KMS-11 (cell line): ENCODE measurements around the gene TRIM25.

Experiments
- H2AFZ ChIP-seq: fragments of 200-600 bp; sonication (generic); 2 replicates; pipeline ENCODE4 v1.6.1; 2016; ENCODE audit warnings: antibody characterized with exemption, mixed run types, low read depth
- H3K27ac ChIP-seq: fragments of 200-600 bp; sonication (generic); 2 replicates; pipeline ENCODE4 v1.6.1; 2016; ENCODE audit warnings: mild to moderate bottlenecking, mixed run types
- H3K27me3 ChIP-seq: fragments of 200-600 bp; sonication (generic); 2 replicates; pipeline ENCODE4 v1.6.1; 2017; ENCODE audit warnings: mild to moderate bottlenecking, low read depth, mixed run types, moderate library complexity; ENCODE audit not compliant: insufficient read depth
- H3K36me3 ChIP-seq: fragments of 200-600 bp; sonication (generic); 2 replicates; pipeline ENCODE4 v1.6.1; 2017; ENCODE audit warnings: mild to moderate bottlenecking, mixed run types; ENCODE audit not compliant: insufficient read depth
- H3K4me1 ChIP-seq: fragments of 200-600 bp; sonication (generic); 2 replicates; pipeline ENCODE4 v1.6.1; 2016; ENCODE audit warnings: mild to moderate bottlenecking, low read depth, mixed run types; ENCODE audit not compliant: poor library complexity, severe bottlenecking
- H3K4me2 ChIP-seq: fragments of 200-600 bp; sonication (generic); 2 replicates; pipeline ENCODE4 v1.7.0; 2016; ENCODE audit warnings: mild to moderate bottlenecking, mixed run types
- H3K4me3 ChIP-seq: fragments of 200-600 bp; sonication (generic); IDR thresholded peaks from 2 replicates; pipeline ENCODE4 v1.6.1; 2017; ENCODE audit warnings: low read depth, low read length, mixed read lengths; ENCODE audit not compliant: insufficient read depth
- H3K79me2 ChIP-seq: fragments of 200-600 bp; sonication (generic); 2 replicates; pipeline ENCODE4 v1.6.1; 2016; ENCODE audit warnings: low read depth, mixed run types; ENCODE audit not compliant: insufficient read depth
- H3K9ac ChIP-seq: fragments of 200-600 bp; sonication (generic); 2 replicates; pipeline ENCODE4 v1.6.1; 2016; ENCODE audit warnings: mild to moderate bottlenecking, mixed run types
- H4K20me1 ChIP-seq: fragments of 200-600 bp; sonication (generic); 2 replicates; pipeline ENCODE4 v1.6.1; 2016; ENCODE audit warnings: mild to moderate bottlenecking, mixed run types; ENCODE audit not compliant: insufficient read depth
- TF ChIP-seq, protein P1 (sequence below): fragments of 200-600 bp; sonication (generic); conservative IDR thresholded peaks from 2 replicates; pipeline ENCODE4 v1.6.1; 2017; ENCODE audit warnings: low read depth, mild to moderate bottlenecking, antibody characterized with exemption, low read length, moderate library complexity, mixed read lengths

The TRIM25 gene

DNA sequence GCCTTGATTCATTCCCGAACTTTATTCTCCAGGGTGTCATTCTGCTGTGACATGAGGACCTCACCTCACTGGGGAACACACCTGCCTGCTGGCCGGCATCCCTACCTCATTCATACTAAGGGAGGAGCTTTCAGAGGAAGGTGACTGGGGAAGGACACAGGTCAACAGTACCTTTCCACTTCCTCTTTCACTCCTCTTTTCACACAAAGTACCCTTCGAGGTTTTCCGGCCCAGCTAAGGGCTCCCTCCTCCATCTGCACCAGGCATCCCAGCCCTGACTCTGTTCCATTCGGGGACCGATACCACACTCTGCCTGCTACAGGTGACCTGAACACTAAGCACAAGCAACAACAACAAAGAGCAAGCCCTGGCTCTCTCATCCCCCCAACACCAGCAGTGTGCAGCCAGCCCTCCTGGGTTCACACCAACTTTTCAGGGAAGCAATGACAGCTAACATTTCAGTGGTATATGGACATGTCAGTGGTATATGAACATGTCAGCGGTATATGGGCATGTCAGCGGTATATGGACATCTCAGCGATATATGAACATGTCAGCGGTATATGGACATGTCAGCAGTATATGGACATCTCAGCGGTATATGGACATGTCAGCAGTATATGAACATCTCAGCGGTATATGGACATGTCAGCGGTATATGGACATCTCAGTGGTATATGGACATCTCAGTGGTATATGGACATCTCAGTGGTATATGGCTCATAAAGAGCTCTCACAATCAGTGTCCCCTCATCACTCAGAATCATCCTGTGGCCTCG is 16.0 kb downstream of the TRIM25 start:
- Histone ChIP-seq H3K27me3 (no peaks in the 10 kb centered on the region), H2AFZ (no peak overlapping the region), H3K4me1 (no peaks in the 10 kb centered on the region), H3K9ac (no peak overlapping the region), H3K4me3 (no peak overlapping the region), H3K27ac (no peak overlapping the region), H3K79me2 (no peaks in the 10 kb centered on the region), H4K20me1 (no peaks in the 10 kb centered on the region), H3K36me3 (peaks cover 6% of the 10 kb centered on the region; the same call in 1 of the 2 replicates), H3K4me2 (no peak overlapping the region)
- TF ChIP-seq, protein P1, sequence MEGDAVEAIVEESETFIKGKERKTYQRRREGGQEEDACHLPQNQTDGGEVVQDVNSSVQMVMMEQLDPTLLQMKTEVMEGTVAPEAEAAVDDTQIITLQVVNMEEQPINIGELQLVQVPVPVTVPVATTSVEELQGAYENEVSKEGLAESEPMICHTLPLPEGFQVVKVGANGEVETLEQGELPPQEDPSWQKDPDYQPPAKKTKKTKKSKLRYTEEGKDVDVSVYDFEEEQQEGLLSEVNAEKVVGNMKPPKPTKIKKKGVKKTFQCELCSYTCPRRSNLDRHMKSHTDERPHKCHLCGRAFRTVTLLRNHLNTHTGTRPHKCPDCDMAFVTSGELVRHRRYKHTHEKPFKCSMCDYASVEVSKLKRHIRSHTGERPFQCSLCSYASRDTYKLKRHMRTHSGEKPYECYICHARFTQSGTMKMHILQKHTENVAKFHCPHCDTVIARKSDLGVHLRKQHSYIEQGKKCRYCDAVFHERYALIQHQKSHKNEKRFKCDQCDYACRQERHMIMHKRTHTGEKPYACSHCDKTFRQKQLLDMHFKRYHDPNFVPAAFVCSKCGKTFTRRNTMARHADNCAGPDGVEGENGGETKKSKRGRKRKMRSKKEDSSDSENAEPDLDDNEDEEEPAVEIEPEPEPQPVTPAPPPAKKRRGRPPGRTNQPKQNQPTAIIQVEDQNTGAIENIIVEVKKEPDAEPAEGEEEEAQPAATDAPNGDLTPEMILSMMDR: no peak

DNA sequence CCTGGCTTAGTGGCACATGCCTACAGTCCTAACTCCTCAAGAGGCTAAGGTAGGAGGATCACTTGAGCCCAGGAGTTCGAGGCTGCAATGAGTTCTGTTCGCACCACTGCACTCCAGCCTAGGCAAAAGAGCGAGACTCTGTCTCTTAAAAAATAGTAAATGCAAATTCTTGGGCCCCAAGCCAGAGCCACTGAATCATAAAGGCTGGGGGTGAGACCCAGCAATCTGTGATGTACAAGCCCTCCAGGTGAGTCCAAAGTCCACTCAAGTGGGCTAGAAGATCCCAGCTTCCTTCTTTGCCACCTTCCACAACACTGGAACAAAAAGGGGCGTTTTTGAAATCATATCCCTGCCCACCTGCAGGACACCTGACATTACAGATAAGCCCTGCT is 16.9 kb downstream of the TRIM25 start:
- TF ChIP-seq, protein P1: no peak
- no peak overlapping the region for H3K9ac ChIP-seq
- H3K4me3 ChIP-seq: no peak overlapping the region
- no peak overlapping the region for H3K4me2 ChIP-seq
- H3K27ac ChIP-seq: no peak overlapping the region
- H3K79me2 ChIP-seq: no peaks in the 10 kb centered on the region
- H2AFZ ChIP-seq: no peak overlapping the region
- no peaks in the 10 kb centered on the region for H3K27me3 ChIP-seq
- H3K4me1 ChIP-seq: no peaks in the 10 kb centered on the region
- H3K36me3 ChIP-seq: peaks cover 2% of the 10 kb centered on the region; the same call in 1 of the 2 replicates
- H4K20me1 ChIP-seq: no peaks in the 10 kb centered on the region

DNA sequence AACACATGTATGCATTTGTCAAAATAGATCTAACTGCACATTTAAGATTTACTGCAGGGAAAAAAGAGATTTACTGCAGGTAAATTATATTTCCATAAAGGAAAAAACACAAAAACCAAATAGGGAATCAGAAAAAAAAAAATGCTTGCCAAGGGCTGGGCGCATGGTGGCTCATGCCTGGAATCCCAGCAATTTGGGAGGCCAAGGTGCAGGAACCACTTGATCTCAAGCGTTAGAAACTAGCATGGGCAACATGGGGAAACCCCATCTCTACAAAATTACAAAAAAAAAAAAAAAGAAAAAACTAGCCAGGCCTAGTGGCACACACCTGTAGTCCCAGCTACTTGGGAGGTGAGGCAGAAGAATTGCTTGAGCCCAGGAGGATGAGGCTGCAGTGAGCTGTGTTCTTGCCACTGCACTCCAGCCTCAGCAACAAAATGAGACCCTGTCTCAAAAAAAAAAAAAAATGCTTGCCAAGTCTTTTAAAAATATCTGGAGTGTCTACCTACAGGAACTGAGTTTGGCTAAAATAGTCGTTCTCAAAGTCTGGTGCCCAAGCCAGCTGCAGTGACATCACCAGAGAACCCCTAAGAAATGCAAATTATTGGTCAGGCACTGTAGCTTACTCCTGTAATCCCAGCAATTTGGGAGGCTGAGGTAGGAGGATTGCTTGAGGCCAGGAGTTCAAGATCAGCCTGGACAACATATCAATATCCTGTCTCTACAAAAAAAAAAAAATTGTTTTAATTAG is 17.5 kb downstream of the TRIM25 start:
- TF ChIP-seq, protein P1: no peak
- H3K27me3 ChIP-seq: no peaks in the 10 kb centered on the region
- H2AFZ ChIP-seq: no peak overlapping the region
- no peaks in the 10 kb centered on the region for H4K20me1 ChIP-seq
- no peaks in the 10 kb centered on the region for H3K4me1 ChIP-seq
- peaks cover 2% of the 10 kb centered on the region; the same call in 1 of the 2 replicates for H3K36me3 ChIP-seq
- no peak overlapping the region for H3K4me3 ChIP-seq
- no peaks in the 10 kb centered on the region for H3K79me2 ChIP-seq
- no peak overlapping the region for H3K9ac ChIP-seq
- H3K27ac ChIP-seq: no peak overlapping the region
- H3K4me2 ChIP-seq: no peak overlapping the region

DNA sequence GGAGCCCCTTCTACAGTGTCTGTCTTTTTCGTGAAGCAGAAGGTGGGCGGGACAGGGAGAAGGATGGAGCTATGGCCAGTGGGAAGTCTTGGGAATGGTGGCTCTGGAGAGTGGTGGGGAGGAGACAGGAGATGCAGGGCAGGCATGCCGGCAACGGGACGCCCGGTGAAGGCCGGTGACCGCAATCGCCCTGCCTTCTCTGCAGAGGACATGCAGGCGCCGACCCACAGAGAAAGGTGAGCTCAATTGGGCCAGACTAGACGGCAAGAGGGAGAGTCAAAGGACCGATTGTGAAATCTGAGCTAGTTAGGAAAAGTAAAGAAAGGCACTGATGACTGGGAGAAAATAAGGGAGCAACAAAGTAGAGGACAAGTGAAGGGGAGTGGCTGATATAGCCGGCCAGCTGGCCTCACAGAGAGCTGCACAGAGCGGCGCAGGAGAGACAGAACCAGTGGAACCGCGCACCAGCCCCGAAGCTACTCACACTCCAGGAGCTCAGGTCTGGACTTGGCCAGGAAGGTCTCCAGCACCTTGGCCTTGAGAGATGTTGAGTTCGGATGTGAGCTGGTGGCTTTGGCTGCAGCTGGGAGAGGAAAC is 18.9 kb downstream of the TRIM25 start:
- H3K27ac ChIP-seq: no peak overlapping the region
- TF ChIP-seq, protein P1: no peak
- no peaks in the 10 kb centered on the region for H4K20me1 ChIP-seq
- no peak overlapping the region for H3K4me3 ChIP-seq
- H3K36me3 ChIP-seq: peaks cover 2% of the 10 kb centered on the region; the same call in 1 of the 2 replicates
- H2AFZ ChIP-seq: no peak overlapping the region
- H3K4me1 ChIP-seq: no peaks in the 10 kb centered on the region
- no peak overlapping the region for H3K9ac ChIP-seq
- no peak overlapping the region for H3K4me2 ChIP-seq
- no peaks in the 10 kb centered on the region for H3K27me3 ChIP-seq
- no peaks in the 10 kb centered on the region for H3K79me2 ChIP-seq
